ENCODE data around the gene FRG1.
"Not testable (repeated sequence)": the region's sequence is repeated elsewhere in the genome, so short reads cannot be mapped to it uniquely, and the experiment has no call there.

Gene FRG1

GRCh38 chr4:189941005-189941450 lies 356 bp downstream of the FRG1 start:
- no peak overlapping the region for H2BK120ac ChIP-seq (ENCODE audit: low read depth, low read length)

GRCh38 chr4:189942412-189942811 lies 1.7 kb downstream of the FRG1 start:
- H2BK15ac ChIP-seq (ENCODE audit: low read length); DNase-seq (ENCODE audit: low spot score); H3K4me1 ChIP-seq (ENCODE audit: control insufficient read depth in 2 of 2, insufficient read depth in 1 of 2, low read depth in 1 of 2, low read length in 2 of 2); H3K4ac ChIP-seq (ENCODE audit: low read length); H2BK5ac ChIP-seq (ENCODE audit: low read length); H3K18ac ChIP-seq (ENCODE audit: low read length); H3K4me2 ChIP-seq (ENCODE audit: insufficient read depth, low read length, poor library complexity, severe bottlenecking); H3K4me3 ChIP-seq (ENCODE audit: low read length in 2 of 2); H2BK12ac ChIP-seq (ENCODE audit: low read length); H3K27me3 ChIP-seq (ENCODE audit: control insufficient read depth in 3 of 3, insufficient read depth in 3 of 3, low read depth in 1 of 3, low read length in 3 of 3); H4K8ac ChIP-seq (ENCODE audit: low read depth, low read length); H4K91ac ChIP-seq (ENCODE audit: low read depth, low read length, poor library complexity); H2BK120ac ChIP-seq (ENCODE audit: low read depth, low read length); H3K23ac ChIP-seq (ENCODE audit: low read depth, low read length, poor library complexity); H3K9ac ChIP-seq (ENCODE audit: low read depth, low read length, poor library complexity); H2AFZ ChIP-seq (ENCODE audit: low read length); H3K27ac ChIP-seq (replicated peaks; ENCODE audit: low read length); H3K79me1 ChIP-seq (ENCODE audit: low read depth, low read length); H2AK5ac ChIP-seq (ENCODE audit: low read depth, low read length); H3K9me3 ChIP-seq (replicated peaks in 1 of 2; ENCODE audit: control insufficient read depth in 2 of 2, insufficient read depth in 1 of 2, low read depth in 1 of 2, low read length in 2 of 2); H3K14ac ChIP-seq (ENCODE audit: low read length): not testable (repeated sequence)
- H3K36me3 ChIP-seq (replicated peaks in 1 of 2; ENCODE audit: control insufficient read depth in 2 of 2, insufficient read depth in 2 of 2, low read length in 2 of 2): peaks cover 0 to 28% of the 10 kb centered on the region in 2 donors
- WGBS, 2 donors (ENCODE audit: extremely low coverage in 2 of 2, insufficient read length in 2 of 2, insufficient replicate concordance in 1 of 2): no CpG with 5 or more reads among the region's 3 CpGs

More at GRCh38 chr4:189941005-189941450, 356 bp downstream of the FRG1 start:
- H3K9me3 ChIP-seq (replicated peaks in 1 of 2; ENCODE audit: control insufficient read depth in 2 of 2, insufficient read depth in 1 of 2, low read depth in 1 of 2, low read length in 2 of 2): no peaks in the 10 kb centered on the region
- H2AFZ ChIP-seq (ENCODE audit: low read length): peak overlapping the region; percentile 100
- WGBS, 2 donors (ENCODE audit: extremely low coverage in 2 of 2, insufficient read length in 2 of 2, insufficient replicate concordance in 1 of 2): no CpG with 5 or more reads among the region's 31 CpGs
- peak overlapping the region; percentile 11 for H3K23ac ChIP-seq (ENCODE audit: low read depth, low read length, poor library complexity)
- peak overlapping the region; percentile 4 for H3K18ac ChIP-seq (ENCODE audit: low read length)
- H3K36me3 ChIP-seq (replicated peaks in 1 of 2; ENCODE audit: control insufficient read depth in 2 of 2, insufficient read depth in 2 of 2, low read length in 2 of 2): peaks cover 0 to 26% of the 10 kb centered on the region in 2 donors
- no peak overlapping the region for H2BK5ac ChIP-seq (ENCODE audit: low read length)
- H3K4ac ChIP-seq (ENCODE audit: low read length): no peak overlapping the region
- no peak for DNase-seq (ENCODE audit: low spot score)
- H3K27ac ChIP-seq (replicated peaks; ENCODE audit: low read length): peak overlapping the region; percentile 71
- H2AK5ac ChIP-seq (ENCODE audit: low read depth, low read length): no peak overlapping the region
- peak overlapping the region; percentile 40 for H3K4me2 ChIP-seq (ENCODE audit: insufficient read depth, low read length, poor library complexity, severe bottlenecking)
- H4K91ac ChIP-seq (ENCODE audit: low read depth, low read length, poor library complexity): no peak overlapping the region
- H2BK15ac ChIP-seq (ENCODE audit: low read length): no peak overlapping the region
- H3K9ac ChIP-seq (ENCODE audit: low read depth, low read length, poor library complexity): peak overlapping the region; percentile 71
- no peak overlapping the region for H2BK12ac ChIP-seq (ENCODE audit: low read length)
- no peaks in the 10 kb centered on the region for H3K27me3 ChIP-seq (ENCODE audit: control insufficient read depth in 3 of 3, insufficient read depth in 3 of 3, low read depth in 1 of 3, low read length in 3 of 3)
- no peak overlapping the region for H4K8ac ChIP-seq (ENCODE audit: low read depth, low read length)
- H3K4me1 ChIP-seq (ENCODE audit: control insufficient read depth in 2 of 2, insufficient read depth in 1 of 2, low read depth in 1 of 2, low read length in 2 of 2): no peaks in the 10 kb centered on the region
- peak overlapping the region; percentile 83 to 97 for H3K4me3 ChIP-seq (ENCODE audit: low read length in 2 of 2)
- H3K14ac ChIP-seq (ENCODE audit: low read length): no peak overlapping the region
- no peaks in the 10 kb centered on the region for H3K79me1 ChIP-seq (ENCODE audit: low read depth, low read length)

GRCh38 chr4:189944077-189944476 lies 3.4 kb downstream of the FRG1 start:
- H3K9ac ChIP-seq (ENCODE audit: low read depth, low read length, poor library complexity); H3K4me2 ChIP-seq (ENCODE audit: insufficient read depth, low read length, poor library complexity, severe bottlenecking); H3K4ac ChIP-seq (ENCODE audit: low read length); H2BK120ac ChIP-seq (ENCODE audit: low read depth, low read length); H3K23ac ChIP-seq (ENCODE audit: low read depth, low read length, poor library complexity); H3K4me1 ChIP-seq (ENCODE audit: control insufficient read depth in 2 of 2, insufficient read depth in 1 of 2, low read depth in 1 of 2, low read length in 2 of 2); H3K4me3 ChIP-seq (ENCODE audit: low read length in 2 of 2); H2BK5ac ChIP-seq (ENCODE audit: low read length); H4K91ac ChIP-seq (ENCODE audit: low read depth, low read length, poor library complexity); H3K27ac ChIP-seq (replicated peaks; ENCODE audit: low read length); H3K27me3 ChIP-seq (ENCODE audit: control insufficient read depth in 3 of 3, insufficient read depth in 3 of 3, low read depth in 1 of 3, low read length in 3 of 3); H3K18ac ChIP-seq (ENCODE audit: low read length); H2BK12ac ChIP-seq (ENCODE audit: low read length); H2AK5ac ChIP-seq (ENCODE audit: low read depth, low read length); H2BK15ac ChIP-seq (ENCODE audit: low read length); H3K9me3 ChIP-seq (replicated peaks in 1 of 2; ENCODE audit: control insufficient read depth in 2 of 2, insufficient read depth in 1 of 2, low read depth in 1 of 2, low read length in 2 of 2); DNase-seq (ENCODE audit: low spot score); H3K79me1 ChIP-seq (ENCODE audit: low read depth, low read length); H3K14ac ChIP-seq (ENCODE audit: low read length); H2AFZ ChIP-seq (ENCODE audit: low read length); H4K8ac ChIP-seq (ENCODE audit: low read depth, low read length): not testable (repeated sequence)
- peaks cover 0 to 31% of the 10 kb centered on the region in 2 donors for H3K36me3 ChIP-seq (replicated peaks in 1 of 2; ENCODE audit: control insufficient read depth in 2 of 2, insufficient read depth in 2 of 2, low read length in 2 of 2)
- no CpG with 5 or more reads among the region's 5 CpGs for WGBS, 2 donors (ENCODE audit: extremely low coverage in 2 of 2, insufficient read length in 2 of 2, insufficient replicate concordance in 1 of 2)

GRCh38 chr4:189946906-189947305 lies 6.2 kb downstream of the FRG1 start:
- no CpG with 5 or more reads among the region's 13 CpGs for WGBS, 2 donors (ENCODE audit: extremely low coverage in 2 of 2, insufficient read length in 2 of 2, insufficient replicate concordance in 1 of 2)

More at GRCh38 chr4:189946906-189947305, 6.2 kb downstream of the FRG1 start:
- not testable (repeated sequence) for H4K8ac ChIP-seq (ENCODE audit: low read depth, low read length); H3K27ac ChIP-seq (replicated peaks; ENCODE audit: low read length); H2AFZ ChIP-seq (ENCODE audit: low read length); DNase-seq (ENCODE audit: low spot score); H3K23ac ChIP-seq (ENCODE audit: low read depth, low read length, poor library complexity); H2BK120ac ChIP-seq (ENCODE audit: low read depth, low read length); H3K18ac ChIP-seq (ENCODE audit: low read length); H3K4me1 ChIP-seq (ENCODE audit: control insufficient read depth in 2 of 2, insufficient read depth in 1 of 2, low read depth in 1 of 2, low read length in 2 of 2); H3K4ac ChIP-seq (ENCODE audit: low read length); H2AK5ac ChIP-seq (ENCODE audit: low read depth, low read length); H3K79me1 ChIP-seq (ENCODE audit: low read depth, low read length); H2BK12ac ChIP-seq (ENCODE audit: low read length); H2BK5ac ChIP-seq (ENCODE audit: low read length); H3K9me3 ChIP-seq (replicated peaks in 1 of 2; ENCODE audit: control insufficient read depth in 2 of 2, insufficient read depth in 1 of 2, low read depth in 1 of 2, low read length in 2 of 2); H3K4me2 ChIP-seq (ENCODE audit: insufficient read depth, low read length, poor library complexity, severe bottlenecking); H3K4me3 ChIP-seq (ENCODE audit: low read length in 2 of 2); H2BK15ac ChIP-seq (ENCODE audit: low read length); H3K9ac ChIP-seq (ENCODE audit: low read depth, low read length, poor library complexity); H3K27me3 ChIP-seq (ENCODE audit: control insufficient read depth in 3 of 3, insufficient read depth in 3 of 3, low read depth in 1 of 3, low read length in 3 of 3); H4K91ac ChIP-seq (ENCODE audit: low read depth, low read length, poor library complexity); H3K14ac ChIP-seq (ENCODE audit: low read length)
- peaks cover 0 to 31% of the 10 kb centered on the region in 2 donors for H3K36me3 ChIP-seq (replicated peaks in 1 of 2; ENCODE audit: control insufficient read depth in 2 of 2, insufficient read depth in 2 of 2, low read length in 2 of 2)

Data from neuronal stem cell (in vitro differentiated cells).